SH-SY5Y (cell line): ENCODE data around the gene SGTB.
A peak's percentile ranks its signal among the peaks of the same experiment; 100 is the strongest.

Experiments used
- GATA2 ChIP-seq: IDR thresholded peaks from 2 replicates; pipeline ENCODE4 v1.6.1; 2011; ENCODE audit warnings: mild to moderate bottlenecking, low read depth, low read length
- GATA3 ChIP-seq: IDR thresholded peaks from 2 replicates; pipeline ENCODE4 v1.6.1; 2011; ENCODE audit warnings: low read depth, mild to moderate bottlenecking, low read length, moderate library complexity

The SGTB gene

GRCh38 chr5:65707663-65708062, 14.2 kb downstream of the SGTB start:
- TF ChIP-seq GATA3 = no peak
- no peak for TF ChIP-seq GATA2

GRCh38 chr5:65704621-65705239, 17.2 kb downstream of the SGTB start:
- TF ChIP-seq GATA3 (peak; percentile 100), GATA2 (peak; percentile 100)

GRCh38 chr5:65702036-65702435, 19.9 kb downstream of the SGTB start:
- no peak for TF ChIP-seq GATA2
- TF ChIP-seq GATA3 = no peak

GRCh38 chr5:65699338-65699737, 22.6 kb downstream of the SGTB start:
- TF ChIP-seq GATA2 (no peak), GATA3 (no peak)

- TF ChIP-seq GATA2 = no peak
- TF ChIP-seq GATA3 = no peak
These were observed 25.0 kb downstream of the SGTB start for GRCh38 chr5:65696892-65697291.

- TF ChIP-seq GATA3 (no peak), GATA2 (no peak)
These were observed 26.0 kb downstream of the SGTB start for GRCh38 chr5:65695896-65696295.

- TF ChIP-seq GATA2 (0 out of 2 replicates have a peak, but pooled peaks have one; percentile 23), GATA3 (no peak)
These were observed 26.6 kb downstream of the SGTB start for GRCh38 chr5:65695162-65695755.

- TF ChIP-seq GATA3 (no peak), GATA2 (no peak)
These were observed 28.8 kb downstream of the SGTB start for GRCh38 chr5:65693121-65693520.

GRCh38 chr5:65682148-65682547, 39.8 kb downstream of the SGTB start:
- no peak for TF ChIP-seq GATA2
- no peak for TF ChIP-seq GATA3

- no peak for TF ChIP-seq GATA3
- no peak for TF ChIP-seq GATA2
These were observed 47.2 kb downstream of the SGTB start for GRCh38 chr5:65674749-65675148.

- TF ChIP-seq GATA3 = no peak
- no peak for TF ChIP-seq GATA2
These were observed 49.1 kb downstream of the SGTB start for GRCh38 chr5:65672796-65673195.

GRCh38 chr5:65668696-65669095, 53.2 kb downstream of the SGTB start:
- TF ChIP-seq GATA3 = no peak
- no peak for TF ChIP-seq GATA2

- TF ChIP-seq GATA3 (no peak), GATA2 (no peak)
These were observed 57.9 kb downstream of the SGTB start for GRCh38 chr5:65663804-65664521.

- TF ChIP-seq GATA3 (no peak), GATA2 (no peak)
These were observed 67.2 kb downstream of the SGTB start for GRCh38 chr5:65654713-65655112.

GRCh38 chr5:65651144-65651543, 70.8 kb downstream of the SGTB start:
- TF ChIP-seq GATA3 = no peak
- no peak for TF ChIP-seq GATA2
